Kidney (tissue), 14 donors: ENCODE measurements around the gene ANKLE1. TPM values are rescaled to one million over a fixed set of nuclear protein-coding genes. Genes with fewer than 3 reads are reported as not detected.

Experiments
- DNase-seq, 5 donors: peaks; one replicate each; pipeline ENCODE4 v3.0.0-alpha.2; 2013 to 2020
- FAIRE-seq: peaks from 2 replicates; lab custom pipeline; 2012; peaks lifted over from hg19 to GRCh38; lab: Jason Lieb, UNC
- H3K27ac ChIP-seq, 2 donors: one replicate each; pipeline ENCODE4 v1.7.0; 2013; ENCODE audit warnings: low read depth in 2 of 2, low read length in 2 of 2, inconsistent platforms in 1 of 2
- H3K27me3 ChIP-seq: one replicate; pipeline ENCODE4 v1.7.1; 2013; ENCODE audit warnings: low read length, inconsistent platforms; ENCODE audit not compliant: control insufficient read depth, insufficient read depth
- H3K36me3 ChIP-seq, 3 donors: one replicate each; pipeline versions ENCODE4 v1.7.0 to v1.7.1; 2013; ENCODE audit warnings: low read length in 3 of 3, control low read depth in 1 of 3, inconsistent platforms in 1 of 3; ENCODE audit not compliant: insufficient read depth in 3 of 3, control insufficient read depth in 2 of 3
- H3K4me1 ChIP-seq, 3 donors: one replicate each; pipeline versions ENCODE4 v1.7.0 to v1.7.1; 2013; ENCODE audit warnings: low read length in 3 of 3, inconsistent platforms in 1 of 3, low read depth in 1 of 3; ENCODE audit not compliant: control insufficient read depth in 2 of 3, insufficient read depth in 2 of 3
- H3K4me3 ChIP-seq, 3 donors: one replicate each; pipeline versions ENCODE4 v1.7.0 to v1.8.1; 2013; ENCODE audit warnings: low read length in 3 of 3, control low read depth in 1 of 3, inconsistent platforms in 1 of 3
- H3K9ac ChIP-seq, 3 donors: one replicate each; pipeline versions ENCODE4 v1.7.0 to v1.7.1; 2013; ENCODE audit warnings: low read length in 3 of 3, control low read depth in 1 of 3, inconsistent platforms in 1 of 3
- H3K9me3 ChIP-seq, 3 donors: one replicate each; pipeline versions ENCODE4 v1.7.0 to v1.7.1; 2013; ENCODE audit warnings: low read length in 3 of 3, control low read depth in 1 of 3, inconsistent platforms in 1 of 3; ENCODE audit not compliant: control insufficient read depth in 2 of 3, insufficient read depth in 1 of 3
- intact Hi-C: fragments of 100-400 bp; cut with DNase I; formaldehyde crosslinking; loops from one replicate; pipeline ENCODE4 v1.11.1; 2022
- polyA plus RNA-seq: library from polyadenylated mRNA; stranded (reverse); fragments of 350-450 nt; fragmentation: Illumina TruSeq; extraction: RNeasy Lipid Tissue Mini Kit (QIAGEN cat#74804); gene quantifications from one replicate; pipeline ENCODE4 v1.2.3, GENCODE V29; 2014; ENCODE audit warnings: low read depth, low replicate concordance; ENCODE audit not compliant: insufficient read depth
- total RNA-seq: library from RNA; stranded (reverse); fragmentation: NEBNext Ultra II Directional; extraction: Animal tissue kit (Norgen Biotek cat#: 25700); gene quantifications from one replicate; pipeline ENCODE4 v1.2.1, GENCODE V29; 2021
- TF ChIP-seq, protein P1 (sequence below): IDR thresholded peaks from 3 replicates; pipeline ENCODE4 v1.5.1; 2012; ENCODE audit warnings: mild to moderate bottlenecking, moderate library complexity, borderline replicate concordance; ENCODE audit not compliant: insufficient read depth; ENCODE audit errors: extremely low read depth
- donor health status: control.
- donor health status: control.
- donor health status: control.
- donor health status: control.
- donor health status: control.
- donor health status: DM: yes; HTN: yes; CAD: no.
- donor health status: Normal renal cell carcinoma (clear cell type).

The ANKLE1 gene
- total and polyA plus RNA-seq, 2 donors from 2014 or later: 0.54 TPM; not detected in 1

GRCh38 chr19:17242431-17243208, 39.1 kb upstream of the ANKLE1 start:
- peaks cover 0 to 16% (median 3%) of the 10 kb centered on the region in 3 donors for H3K36me3 ChIP-seq
- no peaks in the 10 kb centered on the region for H3K27me3 ChIP-seq
- DNase-seq: peak in 4 of 5 donors; percentile 78 to 88 (median 82)
- no peak for FAIRE-seq
- H3K4me3 ChIP-seq: peak overlapping the region in 2 of 3 donors; percentile 82 to 86
- H3K9ac ChIP-seq: peak overlapping the region in 2 of 3 donors; percentile 46 to 81
- TF ChIP-seq, protein P1, sequence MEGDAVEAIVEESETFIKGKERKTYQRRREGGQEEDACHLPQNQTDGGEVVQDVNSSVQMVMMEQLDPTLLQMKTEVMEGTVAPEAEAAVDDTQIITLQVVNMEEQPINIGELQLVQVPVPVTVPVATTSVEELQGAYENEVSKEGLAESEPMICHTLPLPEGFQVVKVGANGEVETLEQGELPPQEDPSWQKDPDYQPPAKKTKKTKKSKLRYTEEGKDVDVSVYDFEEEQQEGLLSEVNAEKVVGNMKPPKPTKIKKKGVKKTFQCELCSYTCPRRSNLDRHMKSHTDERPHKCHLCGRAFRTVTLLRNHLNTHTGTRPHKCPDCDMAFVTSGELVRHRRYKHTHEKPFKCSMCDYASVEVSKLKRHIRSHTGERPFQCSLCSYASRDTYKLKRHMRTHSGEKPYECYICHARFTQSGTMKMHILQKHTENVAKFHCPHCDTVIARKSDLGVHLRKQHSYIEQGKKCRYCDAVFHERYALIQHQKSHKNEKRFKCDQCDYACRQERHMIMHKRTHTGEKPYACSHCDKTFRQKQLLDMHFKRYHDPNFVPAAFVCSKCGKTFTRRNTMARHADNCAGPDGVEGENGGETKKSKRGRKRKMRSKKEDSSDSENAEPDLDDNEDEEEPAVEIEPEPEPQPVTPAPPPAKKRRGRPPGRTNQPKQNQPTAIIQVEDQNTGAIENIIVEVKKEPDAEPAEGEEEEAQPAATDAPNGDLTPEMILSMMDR: no peak
- H3K4me1 ChIP-seq: peaks cover 2 to 24% (median 22%) of the 10 kb centered on the region in 3 donors
- no peaks in the 10 kb centered on the region for H3K9me3 ChIP-seq
- peak overlapping the region; percentile 13 to 88 for H3K27ac ChIP-seq
- intact Hi-C loops: no loop called here

- no peaks in the 10 kb centered on the region for H3K27me3 ChIP-seq
- FAIRE-seq: no peak
- TF ChIP-seq, protein P1: no peak
- peaks cover 0 to 12% (median under 1%) of the 10 kb centered on the region in 3 donors for H3K36me3 ChIP-seq
- intact Hi-C loops: no loop called here
- peak overlapping the region; percentile 87 to 88 for H3K27ac ChIP-seq
- peak overlapping the region in 1 of 3 donors; percentile 81 for H3K9ac ChIP-seq
- H3K4me3 ChIP-seq: peak overlapping the region; percentile 69 to 86 (median 82)
- DNase-seq: peak in 4 of 5 donors; percentile 22 to 59 (median 46)
- H3K9me3 ChIP-seq: no peaks in the 10 kb centered on the region
- peaks cover 2 to 28% (median 27%) of the 10 kb centered on the region in 3 donors for H3K4me1 ChIP-seq
These were observed 38.4 kb upstream of the ANKLE1 start for GRCh38 chr19:17243211-17243829.

- FAIRE-seq (no peak), DNase-seq (peak; percentile 31 to 87 (median 54))
These were observed 37.7 kb upstream of the ANKLE1 start for GRCh38 chr19:17243830-17244617.

More at GRCh38 chr19:17243830-17244617, 37.7 kb upstream of the ANKLE1 start:
- H3K9ac ChIP-seq: peak overlapping the region; percentile 30 to 81 (median 69)
- H3K9me3 ChIP-seq: no peaks in the 10 kb centered on the region
- peak overlapping the region; percentile 87 to 88 for H3K27ac ChIP-seq
- H3K4me3 ChIP-seq: peak overlapping the region; percentile 69 to 86 (median 82)
- intact Hi-C loops: no loop called here
- peaks cover 0 to 8% (median 0%) of the 10 kb centered on the region in 3 donors for H3K36me3 ChIP-seq
- TF ChIP-seq, protein P1: no peak
- peaks cover 2 to 30% (median 28%) of the 10 kb centered on the region in 3 donors for H3K4me1 ChIP-seq
- no peaks in the 10 kb centered on the region for H3K27me3 ChIP-seq
